ENCODE data around the gene TUBGCP6.

GRCh38 chr22:50267591-50268390 is 23.0 kb upstream of the TUBGCP6 start:
- TF ChIP-seq POLR2A (IDR thresholded peaks at IDR 0.05; ENCODE audit: extremely low read depth, insufficient read length) = no peak
- TF ChIP-seq CTCF (IDR thresholded peaks at IDR 0.05; ENCODE audit: low read depth, low read length) = no peak
